Measurements from ENCODE around the gene GRIP1.

The GRIP1 gene

GRCh38 chr12:66365718-66366490 lies 313.0 kb downstream of the GRIP1 start:
- DNase-seq: no peak

- no peak for DNase-seq
These were observed 317.2 kb downstream of the GRIP1 start for GRCh38 chr12:66361703-66362102.

DNA sequence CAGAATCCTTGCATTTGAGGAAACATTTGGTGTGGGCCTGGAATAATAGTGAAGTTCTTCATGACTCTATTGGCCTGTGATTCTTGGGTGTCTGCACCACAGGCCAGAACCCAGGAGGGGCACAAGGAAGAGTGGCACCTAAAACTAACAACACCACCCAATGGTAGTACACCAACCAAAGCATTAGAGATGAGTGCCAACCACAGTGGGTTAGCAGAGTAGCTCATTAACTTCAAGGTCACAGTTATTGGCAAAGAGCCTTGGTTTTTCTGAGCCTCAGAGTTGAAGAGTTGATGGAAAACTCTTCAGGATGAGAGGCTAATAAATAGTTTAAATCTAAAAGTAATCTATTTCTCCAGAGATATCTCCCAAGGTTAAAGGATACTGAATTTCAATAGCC lies 319.6 kb downstream of the GRIP1 start:
- DNase-seq: no peak

- DNase-seq: no peak
These were observed 324.6 kb downstream of the GRIP1 start for GRCh38 chr12:66354291-66354690.

DNA sequence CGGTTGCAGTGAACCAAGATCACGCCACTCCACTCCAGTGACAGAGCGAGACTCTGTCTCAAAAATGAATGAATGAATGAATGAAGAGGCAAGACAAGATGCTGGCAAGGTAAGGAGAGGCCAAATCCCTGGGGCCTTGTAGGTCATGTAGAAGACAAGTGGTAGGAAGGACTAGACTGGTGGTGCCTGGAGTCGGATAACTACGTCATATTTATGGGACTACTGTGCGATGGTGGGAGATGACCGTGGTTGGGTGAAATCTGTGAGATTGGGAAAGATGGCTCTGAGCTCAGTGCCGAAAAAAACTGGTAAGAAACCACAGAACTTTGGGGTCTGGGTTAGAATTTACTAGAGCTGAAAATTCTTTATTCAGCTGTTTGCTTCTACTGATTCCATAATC lies 326.0 kb downstream of the GRIP1 start:
- no peak for DNase-seq

GRCh38 chr12:66352197-66352596 lies 326.7 kb downstream of the GRIP1 start:
- no peak for DNase-seq

DNA sequence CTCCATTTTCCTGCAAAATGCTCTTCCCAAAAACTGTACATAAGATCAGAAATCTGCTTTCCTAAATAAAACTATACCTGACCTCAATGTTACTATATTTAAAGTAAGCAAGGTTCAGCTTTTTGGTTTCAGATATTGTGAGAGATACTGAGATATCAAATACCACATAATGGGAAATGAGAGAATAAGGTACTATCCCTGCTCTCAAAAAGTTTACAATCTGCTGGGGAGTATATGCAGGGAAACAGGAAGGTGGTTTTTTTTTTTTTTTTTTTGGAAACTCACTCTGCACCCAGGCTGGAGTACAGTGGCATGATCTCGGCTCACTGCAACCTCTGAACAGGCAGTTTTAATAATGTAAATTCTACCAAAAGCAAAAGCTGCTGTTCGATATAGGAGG lies 327.6 kb downstream of the GRIP1 start:
- no peak for DNase-seq

- no peak for DNase-seq
These were observed 332.9 kb downstream of the GRIP1 start for GRCh38 chr12:66345956-66346355.

GRCh38 chr12:66345212-66345611 lies 333.7 kb downstream of the GRIP1 start:
- no peak for DNase-seq

GRCh38 chr12:66341126-66341525 lies 337.8 kb downstream of the GRIP1 start:
- DNase-seq: no peak

DNA sequence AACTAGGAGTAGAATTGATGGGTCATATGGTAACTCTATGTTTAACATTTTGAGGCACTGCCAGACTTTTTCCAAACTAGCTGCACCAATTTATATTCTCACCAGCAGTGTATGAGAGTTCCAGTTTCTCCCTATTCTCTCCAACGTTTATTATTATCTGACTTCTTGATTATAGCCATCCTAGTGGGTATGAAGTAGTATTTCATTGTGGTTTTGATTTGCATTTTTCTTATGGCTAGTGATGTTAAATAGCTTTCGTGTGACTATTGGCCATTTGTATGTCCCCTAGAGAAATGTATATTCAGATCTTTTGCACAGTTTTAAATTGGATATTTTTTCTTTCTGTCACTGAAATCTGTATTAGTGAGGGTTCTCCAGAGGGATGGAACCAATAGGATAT lies 338.7 kb downstream of the GRIP1 start:
- DNase-seq: no peak

- no peak for DNase-seq
These were observed 341.4 kb downstream of the GRIP1 start for GRCh38 chr12:66337381-66338010.

DNA sequence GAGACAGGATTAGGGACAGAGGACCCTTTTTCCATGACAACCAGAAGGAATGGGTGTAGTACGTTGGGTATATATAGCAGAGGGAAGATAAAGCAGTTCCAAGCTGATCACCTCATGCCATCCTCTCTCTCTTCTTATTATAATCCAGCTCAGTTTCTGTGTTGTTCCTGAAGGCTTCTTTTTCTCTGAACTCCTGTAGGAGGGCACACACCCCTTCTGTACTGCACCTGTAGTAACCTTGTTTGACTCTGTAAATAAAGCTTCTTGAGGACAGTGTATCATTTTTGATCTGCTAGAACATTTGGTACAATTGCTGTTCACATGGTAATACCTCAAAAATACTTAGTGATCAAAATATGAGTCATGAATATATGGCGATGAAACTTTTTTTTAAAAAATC lies 343.1 kb downstream of the GRIP1 start:
- DNase-seq: no peak

GRCh38 chr12:66331814-66332213 lies 347.1 kb downstream of the GRIP1 start:
- DNase-seq: no peak

- no peak for DNase-seq
These were observed 347.9 kb downstream of the GRIP1 start for GRCh38 chr12:66331016-66331415.

DNA sequence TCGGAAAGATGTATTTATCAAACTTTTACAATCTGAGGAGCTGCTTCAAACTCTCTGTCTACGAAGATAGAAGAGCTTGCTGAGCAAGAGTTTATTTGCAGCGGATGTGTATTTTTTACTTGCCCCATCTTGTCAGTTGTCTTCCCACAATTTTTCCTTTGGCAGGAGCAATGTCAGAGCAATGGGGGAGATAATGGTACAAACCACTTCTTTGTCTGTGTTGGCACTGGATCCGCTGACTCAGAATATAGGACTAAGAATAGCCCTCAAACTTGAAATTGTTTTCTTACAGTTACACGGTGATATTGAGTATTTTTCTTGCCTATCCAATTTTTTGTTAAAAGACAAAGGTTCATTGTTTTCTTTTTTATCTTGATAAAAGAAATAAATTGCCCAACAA lies 348.9 kb downstream of the GRIP1 start:
- DNase-seq: no peak

- no peak for DNase-seq
These were observed 355.9 kb downstream of the GRIP1 start for GRCh38 chr12:66323017-66323416.

DNA sequence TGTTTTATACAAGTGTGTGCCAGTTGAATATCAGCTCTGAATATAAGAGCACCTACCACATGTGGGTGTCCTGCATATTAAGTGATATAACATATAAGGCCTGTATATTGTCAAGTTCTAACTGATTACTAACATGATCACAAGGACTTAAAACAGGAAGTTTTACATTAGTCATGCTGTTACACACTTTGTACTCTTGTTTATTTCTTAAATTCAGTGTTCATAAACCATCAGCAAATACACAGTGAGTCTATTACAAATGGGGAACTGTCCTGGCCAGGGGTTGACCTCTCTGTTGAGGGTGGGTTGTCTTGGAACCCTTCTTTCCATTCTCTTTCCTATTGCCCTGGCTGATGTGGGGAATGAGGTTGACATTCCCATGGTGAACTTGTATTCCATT lies 357.4 kb downstream of the GRIP1 start:
- no peak for DNase-seq

GRCh38 chr12:66320996-66321395 lies 357.9 kb downstream of the GRIP1 start:
- DNase-seq: no peak

- DNase-seq: no peak
These were observed 359.5 kb downstream of the GRIP1 start for GRCh38 chr12:66319266-66319954.

DNA sequence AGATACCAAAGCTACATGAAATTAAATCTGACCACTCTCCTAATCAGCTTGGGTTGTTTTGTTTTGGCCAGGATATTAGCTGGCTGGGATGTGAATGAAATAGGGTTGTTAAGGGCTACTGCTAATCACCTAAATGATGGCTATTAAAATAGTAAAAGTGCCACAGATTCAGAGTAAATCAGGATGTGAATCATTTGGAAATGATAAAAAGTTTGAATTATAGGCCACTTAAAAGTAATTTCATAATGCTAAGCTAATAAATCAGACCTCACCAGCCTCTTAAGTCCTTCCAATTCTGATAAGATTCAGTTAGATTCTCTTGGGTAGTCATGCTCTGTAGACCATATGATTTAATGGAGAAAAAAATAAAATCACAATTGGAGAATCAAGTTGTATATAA lies 364.6 kb downstream of the GRIP1 start:
- DNase-seq: no peak

DNA sequence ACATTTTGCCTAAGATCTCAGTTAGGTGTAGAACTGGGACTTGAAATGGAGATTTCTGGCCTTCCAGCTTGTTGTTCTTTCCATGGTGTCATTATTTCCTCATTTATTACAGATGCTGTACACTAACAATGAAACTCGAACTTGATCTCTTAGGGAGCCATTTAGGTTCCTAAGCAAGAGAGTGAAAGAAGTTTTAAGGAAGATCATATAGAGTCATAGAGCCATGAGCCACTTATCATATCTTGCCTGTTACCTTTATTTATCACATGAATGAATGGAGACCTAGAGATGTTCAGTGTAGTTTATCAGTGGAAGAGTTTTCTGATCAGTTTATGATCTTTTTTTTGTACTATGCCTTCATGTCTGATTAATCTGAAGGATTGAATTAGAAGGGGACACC lies 366.7 kb downstream of the GRIP1 start:
- DNase-seq: no peak

DNA sequence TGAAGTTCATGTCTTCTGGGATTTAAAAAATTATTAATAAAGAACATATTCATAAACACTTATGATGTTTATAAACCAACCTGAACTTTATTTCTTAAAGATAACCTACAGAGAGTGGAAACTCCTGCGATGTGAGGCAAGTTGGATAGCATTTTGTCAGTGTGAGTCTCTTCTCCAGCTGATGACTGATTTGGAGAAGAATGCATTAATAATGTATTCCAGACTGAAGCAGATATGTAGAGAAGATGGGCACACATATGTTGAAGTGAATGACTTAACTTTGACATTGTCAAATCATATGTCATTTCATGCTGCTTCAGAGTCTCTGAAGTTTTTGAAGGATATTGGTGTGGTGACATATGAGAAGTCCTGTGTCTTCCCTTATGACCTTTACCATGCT lies 369.3 kb downstream of the GRIP1 start:
- no peak for DNase-seq

- DNase-seq: no peak
These were observed 374.5 kb downstream of the GRIP1 start for GRCh38 chr12:66304296-66304900.

All from NCI-H1417 treated with DMSO at 0.1 percent for 48 hours (cell line).